ENCODE measurements around the gene ACP1.

ACP1 gene

DNA sequence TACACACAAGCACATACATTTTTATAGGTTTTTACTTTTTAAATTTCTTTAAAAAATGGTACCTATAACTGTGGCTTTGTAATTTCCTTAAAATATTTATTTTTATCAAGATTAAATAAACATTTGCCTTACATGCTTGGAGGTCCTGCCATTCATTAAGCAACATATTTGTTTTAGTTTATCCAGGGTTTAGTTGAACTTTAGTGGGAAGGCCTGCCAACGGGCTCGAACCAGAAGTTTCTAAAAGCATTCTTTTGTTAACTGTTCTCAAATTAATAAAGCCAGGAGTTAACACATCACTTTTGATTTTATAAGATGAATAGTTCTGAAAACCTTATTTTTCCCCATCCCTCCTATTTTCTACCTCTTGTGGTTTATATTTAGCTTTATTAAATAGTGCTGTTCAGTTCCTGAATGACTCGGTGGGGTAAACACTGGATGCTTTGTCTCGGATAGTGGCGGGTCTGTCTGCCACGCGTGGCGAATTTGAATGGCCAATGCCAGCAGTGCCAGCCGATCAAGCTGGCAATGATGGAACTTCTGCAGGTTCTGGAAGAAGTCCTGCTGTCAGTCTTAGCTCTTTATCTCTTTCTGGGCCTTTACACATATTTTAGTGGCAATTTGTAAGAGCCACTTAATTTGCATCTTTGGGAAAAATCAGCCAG lies 33.1 kb upstream of the ACP1 start:
- H3K4me3 ChIP-seq (ENCODE audit: control insufficient read depth, low read depth, low read length) = no peak overlapping the region
- TF ChIP-seq, protein P1, sequence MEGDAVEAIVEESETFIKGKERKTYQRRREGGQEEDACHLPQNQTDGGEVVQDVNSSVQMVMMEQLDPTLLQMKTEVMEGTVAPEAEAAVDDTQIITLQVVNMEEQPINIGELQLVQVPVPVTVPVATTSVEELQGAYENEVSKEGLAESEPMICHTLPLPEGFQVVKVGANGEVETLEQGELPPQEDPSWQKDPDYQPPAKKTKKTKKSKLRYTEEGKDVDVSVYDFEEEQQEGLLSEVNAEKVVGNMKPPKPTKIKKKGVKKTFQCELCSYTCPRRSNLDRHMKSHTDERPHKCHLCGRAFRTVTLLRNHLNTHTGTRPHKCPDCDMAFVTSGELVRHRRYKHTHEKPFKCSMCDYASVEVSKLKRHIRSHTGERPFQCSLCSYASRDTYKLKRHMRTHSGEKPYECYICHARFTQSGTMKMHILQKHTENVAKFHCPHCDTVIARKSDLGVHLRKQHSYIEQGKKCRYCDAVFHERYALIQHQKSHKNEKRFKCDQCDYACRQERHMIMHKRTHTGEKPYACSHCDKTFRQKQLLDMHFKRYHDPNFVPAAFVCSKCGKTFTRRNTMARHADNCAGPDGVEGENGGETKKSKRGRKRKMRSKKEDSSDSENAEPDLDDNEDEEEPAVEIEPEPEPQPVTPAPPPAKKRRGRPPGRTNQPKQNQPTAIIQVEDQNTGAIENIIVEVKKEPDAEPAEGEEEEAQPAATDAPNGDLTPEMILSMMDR (IDR thresholded peaks at IDR 0.05; ENCODE audit: control insufficient read depth, insufficient read depth, low read depth, low read length, missing control alignments) = no peak
- no peak for DNase-seq (ENCODE audit: low read depth)

DNA sequence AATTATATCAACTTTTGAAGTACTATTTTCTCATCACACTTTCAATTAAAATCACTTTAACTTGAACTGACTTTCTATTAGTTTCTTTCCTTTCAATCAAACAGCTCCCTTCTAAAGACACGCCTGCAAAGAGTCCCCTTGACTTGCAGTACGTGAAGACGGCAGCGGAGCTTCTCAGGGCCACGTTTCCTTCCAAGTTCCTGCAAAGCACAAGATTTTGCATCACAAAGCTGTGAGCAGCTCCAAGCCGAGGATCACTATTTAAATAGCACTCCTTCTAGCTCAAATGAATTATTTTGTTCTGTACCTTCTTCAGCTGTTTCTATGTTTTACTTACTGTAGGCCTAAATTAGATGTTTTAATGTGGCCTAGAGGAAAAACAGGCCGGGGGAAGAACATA lies 31.7 kb upstream of the ACP1 start:
- DNase-seq (ENCODE audit: low read depth) = no peak
- H3K4me3 ChIP-seq (ENCODE audit: control insufficient read depth, low read depth, low read length) = no peak overlapping the region
- TF ChIP-seq, protein P1 (IDR thresholded peaks at IDR 0.05; ENCODE audit: control insufficient read depth, insufficient read depth, low read depth, low read length, missing control alignments) = no peak

DNA sequence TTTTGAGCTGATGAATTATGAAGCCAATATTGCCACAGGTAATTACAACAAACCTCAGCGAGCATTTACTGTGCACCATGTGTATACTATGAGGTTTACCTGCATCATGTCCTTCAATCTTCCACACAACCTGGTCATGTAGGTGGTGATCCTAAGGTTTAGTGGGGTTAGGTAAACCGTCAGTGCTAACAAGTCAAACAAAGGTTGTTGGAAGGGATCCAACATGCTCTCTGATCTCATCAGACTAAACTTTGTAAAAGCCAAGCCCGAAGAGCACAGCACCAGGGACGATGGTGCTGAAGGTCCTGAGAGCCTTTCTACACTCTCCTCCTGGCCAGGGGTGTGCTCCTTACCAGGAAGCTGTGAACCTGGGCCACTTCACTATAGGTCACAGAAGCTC lies 30.3 kb upstream of the ACP1 start:
- H3K4me3 ChIP-seq (ENCODE audit: control insufficient read depth, low read depth, low read length) = no peak overlapping the region
- no peak for DNase-seq (ENCODE audit: low read depth)
- TF ChIP-seq, protein P1 (IDR thresholded peaks at IDR 0.05; ENCODE audit: control insufficient read depth, insufficient read depth, low read depth, low read length, missing control alignments) = no peak

DNA sequence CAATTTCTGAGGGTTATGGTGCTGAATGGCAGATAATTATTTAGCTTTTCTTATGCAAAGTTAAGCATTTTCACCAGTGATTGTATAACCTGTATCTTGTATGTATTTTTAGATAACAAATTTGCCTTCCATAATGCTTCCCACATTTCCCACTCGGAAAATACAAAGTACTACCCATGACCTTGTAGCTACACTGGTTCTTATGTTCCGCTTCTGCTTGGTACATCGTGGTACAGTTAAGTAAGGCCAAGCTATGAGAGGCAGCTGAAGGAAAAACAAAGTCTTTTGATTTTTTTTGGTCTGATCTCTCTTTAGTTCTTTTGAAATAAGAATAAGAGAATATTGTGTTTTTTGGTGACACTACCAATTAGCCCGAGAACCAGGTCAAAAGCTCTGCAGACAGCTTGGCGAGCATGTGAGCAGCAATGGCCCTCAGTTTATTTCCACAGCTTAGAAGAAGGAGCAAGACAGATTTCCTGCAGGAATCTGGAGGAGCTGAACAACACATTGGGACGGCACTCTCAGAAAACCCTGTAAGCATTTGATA lies 27.7 kb upstream of the ACP1 start:
- no peak for DNase-seq (ENCODE audit: low read depth)
- TF ChIP-seq, protein P1 (IDR thresholded peaks at IDR 0.05; ENCODE audit: control insufficient read depth, insufficient read depth, low read depth, low read length, missing control alignments) = no peak
- no peak overlapping the region for H3K4me3 ChIP-seq (ENCODE audit: control insufficient read depth, low read depth, low read length)

DNA sequence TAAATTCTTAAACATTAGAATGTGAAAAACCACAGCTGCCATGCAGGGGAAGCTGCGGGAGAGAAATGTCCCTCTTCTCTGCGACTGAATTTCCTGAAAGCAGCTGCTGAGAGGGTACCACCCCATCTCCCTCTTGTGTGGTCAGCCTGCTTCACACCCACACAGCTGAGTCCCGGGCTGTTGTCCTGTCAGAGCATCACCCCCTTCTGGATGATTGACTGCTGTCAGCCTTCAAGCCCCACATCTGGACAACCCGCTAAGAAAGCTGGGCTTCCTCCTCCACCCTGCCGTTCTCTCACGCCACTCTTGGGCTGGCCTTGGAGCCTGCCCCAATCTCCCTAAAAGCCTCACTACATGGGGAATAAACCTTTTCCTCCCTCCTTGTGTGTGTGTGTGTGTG lies 26.9 kb upstream of the ACP1 start:
- DNase-seq (ENCODE audit: low read depth) = no peak

DNA sequence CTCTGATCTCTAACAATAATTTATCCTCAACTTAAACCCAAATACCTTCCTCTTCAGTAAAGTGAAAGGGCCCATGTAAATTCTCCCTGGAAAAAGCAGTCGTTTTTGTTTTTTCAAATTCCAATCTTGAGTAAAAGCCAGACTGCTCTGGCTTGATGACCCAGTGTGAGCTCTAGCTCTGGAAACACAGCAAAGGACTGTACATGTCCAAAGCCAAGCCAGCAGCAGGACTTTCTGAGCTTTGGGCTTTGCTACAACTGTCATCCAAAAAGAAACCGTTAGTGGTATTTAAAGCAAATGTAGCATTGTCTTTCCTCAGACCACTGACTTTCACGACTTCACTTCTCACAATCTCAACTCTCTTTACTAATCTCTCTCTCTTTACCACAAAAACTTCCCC lies 26.3 kb upstream of the ACP1 start:
- TF ChIP-seq, protein P1 (IDR thresholded peaks at IDR 0.05; ENCODE audit: control insufficient read depth, insufficient read depth, low read depth, low read length, missing control alignments) = no peak
- DNase-seq (ENCODE audit: low read depth) = no peak
- H3K4me3 ChIP-seq (ENCODE audit: control insufficient read depth, low read depth, low read length) = no peak overlapping the region

More for the DNA sequence above, 26.9 kb upstream of the ACP1 start:
- TF ChIP-seq, protein P1 (IDR thresholded peaks at IDR 0.05; ENCODE audit: control insufficient read depth, insufficient read depth, low read depth, low read length, missing control alignments) = no peak
- H3K4me3 ChIP-seq (ENCODE audit: control insufficient read depth, low read depth, low read length) = no peak overlapping the region

Data from AG09309 (cell line).